HCT116 (cell line): Measurements from ENCODE around the gene CELF4. TPM values are rescaled to one million over a fixed set of nuclear protein-coding genes. Genes with fewer than 3 reads are reported as not detected.

Experiments used
- ATAC-seq: fragments of 200-7000 bp; cut with Tn5 transposase; 2 replicates; pipeline ENCODE4 v1.9.1; 2020; ENCODE audit warnings: mild to moderate bottlenecking, moderate library complexity
- BruUV-seq: library from RNA; stranded (reverse); fragments of 400-500 nt; replicated peaks from 2 replicates; lab custom pipeline; 2021; lab: Mats Ljungman, UMichigan
- CTCF ChIA-PET: fragments of 300-600 bp; sonication (Branson Sonifier 250); formaldehyde crosslinking; loops from one replicate; lab custom pipeline; 2021; ENCODE audit warnings: antibody characterized with exemption; lab: Charles Lee
- POLR2A ChIA-PET: fragments of 300-600, 350-600 bp; sonication (Branson Sonifier 250); formaldehyde crosslinking; loops from one replicate; lab custom pipeline; 2021; ENCODE audit warnings: antibody characterized with exemption; lab: Charles Lee
- RAD21 ChIA-PET, 2 experiments: fragments of 300-600 bp; sonication (Branson Sonifier 250); formaldehyde crosslinking; loops; one replicate each; lab custom pipeline; 2023; ENCODE audit warnings: low total read pairs in 2 of 2; ENCODE audit not compliant: uncharacterized antibody in 2 of 2, unreplicated experiment in 2 of 2, low non-redundant PET in 1 of 2; lab: Charles Lee
- DNase-seq: peaks from one replicate; pipeline ENCODE4 v3.0.0-alpha.2; 2010; ENCODE audit warnings: low read depth, low spot score
- H2AFZ ChIP-seq: fragments of 200-600 bp; shearing (Covaris generic), sonication (generic); 2 replicates; pipeline ENCODE4 v1.6.1; 2017; ENCODE audit warnings: low read depth, mixed run types, mixed read lengths, antibody characterized with exemption, low read length; ENCODE audit not compliant: poor library complexity, severe bottlenecking
- H3K27ac ChIP-seq: 2 replicates; pipeline ENCODE4 v1.5.1; 2012; ENCODE audit warnings: low read depth, low read length
- H3K27me3 ChIP-seq: fragments of 200-600 bp; sonication (generic); 2 replicates; pipeline ENCODE4 v1.6.1; 2016; ENCODE audit warnings: mixed run types, low read length, mixed read lengths; ENCODE audit not compliant: insufficient read depth
- H3K36me3 ChIP-seq, 2 experiments: fragments of 200-500 bp in 1 of 2; fragments of 200-600 bp in 1 of 2; sonication (Bioruptor generic) in 1 of 2; sonication (generic) in 1 of 2; 2 replicates each; pipeline versions ENCODE4 v1.5.1 to v1.6.1; 2014 to 2016; ENCODE audit warnings: low read length in 2 of 2, inconsistent platforms in 1 of 2, mixed read lengths in 1 of 2, mixed run types in 1 of 2; ENCODE audit not compliant: insufficient read depth in 2 of 2, control insufficient read depth in 1 of 2
- H3K4me1 ChIP-seq, 2 experiments: fragments of 200-600 bp in 1 of 2; sonication (generic) in 1 of 2; 2 replicates each; pipeline versions ENCODE4 v1.5.1 to v1.6.1; 2012 to 2017; ENCODE audit warnings: low read length in 2 of 2, inconsistent platforms in 1 of 2, mild to moderate bottlenecking in 1 of 2, mixed read lengths in 1 of 2, mixed run types in 1 of 2, moderate library complexity in 1 of 2; ENCODE audit not compliant: insufficient read depth in 2 of 2, control insufficient read depth in 1 of 2
- H3K4me2 ChIP-seq: fragments of 200-600 bp; sonication (generic); 2 replicates; pipeline ENCODE4 v1.6.1; 2017; ENCODE audit warnings: mixed run types, low read length, mixed read lengths
- H3K4me3 ChIP-seq, 2 experiments: fragments of 200-600 bp in 1 of 2; sonication (generic) in 1 of 2; replicated peaks in 1 of 2; 2 replicates each; pipeline ENCODE4 v1.5.1; 2011 to 2016; ENCODE audit warnings: low read length in 2 of 2, control low read depth in 1 of 2, low read depth in 1 of 2, mild to moderate bottlenecking in 1 of 2, mixed read lengths in 1 of 2, mixed run types in 1 of 2
- H3K79me2 ChIP-seq: fragments of 200-600 bp; sonication (generic); 2 replicates; pipeline ENCODE4 v1.6.1; 2017; ENCODE audit warnings: mild to moderate bottlenecking, mixed run types, low read length, moderate library complexity, mixed read lengths; ENCODE audit not compliant: insufficient read depth
- H3K9ac ChIP-seq: fragments of 200-600 bp; sonication (generic); 2 replicates; pipeline ENCODE4 v1.6.1; 2016; ENCODE audit warnings: low read length, mixed read lengths
- H3K9me2 ChIP-seq: fragments of 200-600 bp; sonication (generic), shearing (Covaris generic); 2 replicates; pipeline ENCODE4 v1.6.1; 2017; ENCODE audit warnings: mixed run types, mild to moderate bottlenecking, moderate library complexity; ENCODE audit not compliant: insufficient read depth
- H3K9me3 ChIP-seq, 2 experiments: fragments of 200-500 bp in 1 of 2; fragments of 200-600 bp in 1 of 2; sonication (Bioruptor generic) in 1 of 2; sonication (generic) in 1 of 2; 2 replicates each; pipeline ENCODE4 v1.6.1; 2014 to 2017; ENCODE audit warnings: low read length in 2 of 2, mixed read lengths in 2 of 2, inconsistent platforms in 1 of 2, low read depth in 1 of 2, mild to moderate bottlenecking in 1 of 2, mixed run types in 1 of 2, moderate library complexity in 1 of 2; ENCODE audit not compliant: control insufficient read depth in 1 of 2, insufficient read depth in 1 of 2
- H4K20me1 ChIP-seq: fragments of 200-600 bp; sonication (generic), shearing (Covaris generic); 2 replicates; pipeline ENCODE4 v1.6.1; 2017; ENCODE audit warnings: mixed run types, mild to moderate bottlenecking, moderate library complexity; ENCODE audit not compliant: insufficient read depth
- CBX3 ChIP-seq: IDR thresholded peaks from 2 replicates; pipeline ENCODE4 v1.6.1; 2012; ENCODE audit warnings: low read depth
- CEBPB ChIP-seq: IDR thresholded peaks from 2 replicates; pipeline ENCODE4 v1.6.1; 2012; ENCODE audit warnings: low read depth
- CTCF ChIP-seq, 3 experiments: fragments of 200-600 bp in 1 of 3; sonication (generic) in 1 of 3; IDR thresholded peaks in 2 of 3; conservative IDR thresholded peaks in 1 of 3; 2 replicates each; pipeline ENCODE4 v1.5.1; 2012 to 2017; ENCODE audit warnings: low read depth in 2 of 3, low read length in 2 of 3, antibody characterized with exemption in 1 of 3, borderline replicate concordance in 1 of 3, control low read depth in 1 of 3, mild to moderate bottlenecking in 1 of 3, mixed read lengths in 1 of 3, mixed run types in 1 of 3, moderate library complexity in 1 of 3; ENCODE audit not compliant: insufficient read depth in 1 of 3
- EZH2 ChIP-seq: fragments of 200-600 bp; sonication (generic); IDR thresholded peaks from 2 replicates; pipeline ENCODE4 v1.6.1; 2017; ENCODE audit warnings: antibody characterized with exemption, mixed run types
- FOSL1 ChIP-seq: IDR thresholded peaks from 2 replicates; pipeline ENCODE4 v1.6.1; 2012; ENCODE audit warnings: low read depth
- JUND ChIP-seq: IDR thresholded peaks from 2 replicates; pipeline ENCODE4 v1.6.1; 2012
- POLR2AphosphoS5 ChIP-seq: IDR thresholded peaks from 2 replicates; pipeline ENCODE4 v1.6.1; 2011; ENCODE audit warnings: mild to moderate bottlenecking, low read depth, low read length, moderate library complexity
- SRF ChIP-seq: IDR thresholded peaks from 2 replicates; pipeline ENCODE4 v1.6.1; 2012; ENCODE audit warnings: low read depth
- YY1 ChIP-seq: IDR thresholded peaks from 2 replicates; pipeline ENCODE4 v1.6.1; 2011; ENCODE audit warnings: low read length, low read depth, moderate library complexity, mild to moderate bottlenecking; ENCODE audit not compliant: insufficient replicate concordance; ENCODE audit errors: extremely low read depth
- ZBTB33 ChIP-seq: IDR thresholded peaks from 2 replicates; pipeline ENCODE4 v1.6.1; 2011; ENCODE audit warnings: mild to moderate bottlenecking, low read length, moderate library complexity; ENCODE audit not compliant: insufficient replicate concordance; ENCODE audit errors: extremely low read depth
- ZFX ChIP-seq: fragments of 450-650 bp; IDR thresholded peaks from 2 replicates; pipeline ENCODE4 v1.6.1; 2017
- ZNF274 ChIP-seq: fragments of 200-500 bp; sonication (Bioruptor generic); IDR thresholded peaks from 2 replicates; pipeline ENCODE4 v1.6.1; 2014; ENCODE audit warnings: mild to moderate bottlenecking, low read depth, low read length, inconsistent platforms
- intact Hi-C: fragments of 100-400 bp; cut with micrococcal nuclease; formaldehyde crosslinking; loops from 2 replicates; pipeline ENCODE4 v1.10.0; 2022
- total RNA-seq: library from RNA; stranded (reverse); gene quantifications from one replicate; pipeline ENCODE4 v1.2.1, GENCODE V29; 2021; ENCODE audit not compliant: unreplicated experiment

The CELF4 gene
- total RNA-seq, 1 experiment from 2014 or later, result not detected

- Histone ChIP-seq H3K4me2 (no peak overlapping the region), H4K20me1 (no peaks in the 10 kb centered on the region), H3K9me2 (no peaks in the 10 kb centered on the region), H3K4me3 (no peak overlapping the region), H2AFZ (no peak overlapping the region), H3K79me2 (no peaks in the 10 kb centered on the region), H3K9ac (no peak overlapping the region), H3K36me3 (no peaks in the 10 kb centered on the region), H3K4me1 (peaks cover 0 to 8% of the 10 kb centered on the region in 2 experiments; a peak in 2 of 4 replicates), H3K27ac (no peak overlapping the region), H3K9me3 (no peaks in the 10 kb centered on the region), H3K27me3 (peaks cover 22% of the 10 kb centered on the region; the same call in 1 of the 2 replicates)
- RAD21 ChIA-PET, result no interaction called here
- DNase-seq (no peak), ATAC-seq (no peak)
- intact Hi-C loops, result loop anchor here (1.0 to 10.0 kb wide), 5 partner anchors 32 to 534 kb away; no protein-coding TSS in a partner anchor
- CTCF ChIA-PET, result no interaction called here
- no TSS peak for BruUV-seq
- POLR2A ChIA-PET, result no interaction called here
- TF ChIP-seq JUND (no peak), POLR2AphosphoS5 (no peak), CEBPB (no peak), CTCF (IDR thresholded peaks at IDR 0.05 in 2 of 3, conservative IDR thresholded peaks at IDR 0.05 in 1 of 3; ENCODE audit: borderline replicate concordance in 1 of 3, insufficient read depth in 1 of 3, low read depth in 2 of 3, low read length in 2 of 3) (no peak), ZBTB33 (no peak), SRF (no peak), EZH2 (no peak), CBX3 (no peak), ZFX (no peak), ZNF274 (no peak), YY1 (no peak), FOSL1 (no peak)
These were observed 88.8 kb downstream of the CELF4 start for GRCh38 chr18:37476611-37477295.
